H1 (cell line): ENCODE data around the gene SLC5A12. TPM values are rescaled to one million over a fixed set of nuclear protein-coding genes. Genes with fewer than 3 reads are reported as not detected.

Experiments used
- CTCF ChIA-PET: fragments of 300-600 bp; sonication (Branson Sonifier 250); formaldehyde crosslinking; loops from one replicate; lab custom pipeline; 2021; ENCODE audit not compliant: partially characterized antibody; lab: Charles Lee
- POLR2A ChIA-PET: fragments of 300-600 bp; sonication (Branson Sonifier 250); formaldehyde crosslinking; loops from one replicate; lab custom pipeline; 2021; ENCODE audit warnings: inconsistent platforms; ENCODE audit not compliant: partially characterized antibody; lab: Charles Lee
- DNase-seq, 2 experiments: peaks; one replicate each; pipeline versions ENCODE4 v3.0.0 to v3.0.0-alpha.2; 2010 to 2022; ENCODE audit warnings: low spot score in 2 of 2, low read depth in 1 of 2, mixed read lengths in 1 of 2
- FAIRE-seq: peaks from 2 replicates; lab custom pipeline; 2011; peaks lifted over from hg19 to GRCh38; lab: Jason Lieb, UNC
- H2AFZ ChIP-seq: 2 replicates; pipeline ENCODE4 v1.8.1; 2012; ENCODE audit warnings: low read length, inconsistent platforms
- H2AK5ac ChIP-seq: 2 replicates; pipeline ENCODE4 v1.6.1; 2013; ENCODE audit warnings: low read depth, low read length
- H2BK120ac ChIP-seq: replicated peaks from 2 replicates; pipeline ENCODE3; 2013; ENCODE audit warnings: low read depth, low read length, inconsistent platforms
- H2BK12ac ChIP-seq: 2 replicates; pipeline ENCODE4 v1.6.1; 2013; ENCODE audit warnings: low read depth, low read length
- H2BK15ac ChIP-seq: 2 replicates; pipeline ENCODE4 v1.6.1; 2013; ENCODE audit warnings: low read length
- H2BK20ac ChIP-seq: 2 replicates; pipeline ENCODE4 v1.6.1; 2013; ENCODE audit warnings: low read length
- H2BK5ac ChIP-seq: 2 replicates; pipeline ENCODE4 v1.6.1; 2013; ENCODE audit warnings: low read depth, low read length
- H3K14ac ChIP-seq: 2 replicates; pipeline ENCODE4 v1.6.1; 2013; ENCODE audit warnings: inconsistent platforms; ENCODE audit not compliant: insufficient read length
- H3K18ac ChIP-seq: 2 replicates; pipeline ENCODE4 v1.6.1; 2013; ENCODE audit warnings: low read length; ENCODE audit errors: extremely low read depth
- H3K23ac ChIP-seq: 2 replicates; pipeline ENCODE4 v1.6.1; 2013; ENCODE audit warnings: inconsistent platforms; ENCODE audit not compliant: insufficient read length
- H3K23me2 ChIP-seq: 2 replicates; pipeline ENCODE4 v1.6.1; 2013; ENCODE audit warnings: low read depth, low read length
- H3K27ac ChIP-seq: 2 replicates; pipeline ENCODE4 v1.6.1; 2011; ENCODE audit warnings: low read depth, low read length, inconsistent platforms
- H3K27me3 ChIP-seq, 4 experiments: replicated peaks in 1 of 4; 1 replicate in 1 of 4; 2 replicates in 3 of 4; pipeline versions ENCODE4 v1.6.1 to v1.8.1; 2011 to 2013; ENCODE audit warnings: low read length in 3 of 4, mild to moderate bottlenecking in 3 of 4, inconsistent platforms in 2 of 4, mixed read lengths in 2 of 4, moderate library complexity in 1 of 4; ENCODE audit not compliant: control insufficient read depth in 3 of 4, insufficient read depth in 3 of 4; ENCODE audit errors: extremely low read depth in 1 of 4
- H3K36me3 ChIP-seq, 4 experiments: 2 replicates each; pipeline versions ENCODE4 v1.6.1 to v1.8.1; 2011 to 2013; ENCODE audit warnings: mild to moderate bottlenecking in 4 of 4, low read length in 3 of 4, moderate library complexity in 2 of 4, control low read depth in 1 of 4, inconsistent platforms in 1 of 4; ENCODE audit not compliant: insufficient read depth in 4 of 4, control insufficient read depth in 2 of 4
- H3K4ac ChIP-seq: replicated peaks from 2 replicates; pipeline ENCODE3; 2013; ENCODE audit warnings: low read length, low read depth, mixed read lengths, inconsistent platforms; ENCODE audit not compliant: insufficient read length
- H3K4me1 ChIP-seq, 4 experiments: replicated peaks in 1 of 4; 1 replicate in 1 of 4; 2 replicates in 3 of 4; pipeline versions ENCODE4 v1.6.1 to v1.8.1; 2011 to 2013; ENCODE audit warnings: low read length in 3 of 4, inconsistent platforms in 2 of 4, mixed read lengths in 1 of 4; ENCODE audit not compliant: insufficient read depth in 4 of 4, control insufficient read depth in 3 of 4
- H3K4me2 ChIP-seq, 2 experiments: 2 replicates each; pipeline versions ENCODE4 v1.6.1 to v1.8.1; 2011 to 2013; ENCODE audit warnings: low read depth in 2 of 2, low read length in 2 of 2, control low read depth in 1 of 2, inconsistent platforms in 1 of 2, mild to moderate bottlenecking in 1 of 2; ENCODE audit not compliant: insufficient read depth in 1 of 2
- H3K4me3 ChIP-seq, 4 experiments: fragments of 200-600, 300-600 bp in 1 of 4; sonication (generic), shearing (Covaris generic), sonication (Bioruptor Twin) in 1 of 4; 2 replicates each; pipeline versions ENCODE4 v1.5.1 to v1.8.1; 2011 to 2016; ENCODE audit warnings: low read length in 4 of 4, low read depth in 3 of 4, control low read depth in 2 of 4, inconsistent platforms in 2 of 4, mild to moderate bottlenecking in 2 of 4, mixed read lengths in 1 of 4, moderate library complexity in 1 of 4; ENCODE audit not compliant: insufficient read depth in 2 of 4; ENCODE audit errors: extremely low read depth in 1 of 4
- H3K56ac ChIP-seq: replicated peaks from 2 replicates; pipeline ENCODE3; 2013; ENCODE audit warnings: low read depth, mild to moderate bottlenecking, mixed read lengths, low read length, inconsistent platforms; ENCODE audit not compliant: insufficient read length
- H3K79me1 ChIP-seq: 2 replicates; pipeline ENCODE4 v1.6.1; 2013; ENCODE audit warnings: low read depth, low read length, control low read depth
- H3K79me2 ChIP-seq, 2 experiments: 2 replicates each; pipeline versions ENCODE4 v1.6.1 to v1.8.1; 2012 to 2013; ENCODE audit warnings: low read length in 2 of 2, mild to moderate bottlenecking in 2 of 2, inconsistent platforms in 1 of 2; ENCODE audit not compliant: insufficient read depth in 2 of 2, control insufficient read depth in 1 of 2
- H3K9ac ChIP-seq, 4 experiments: replicated peaks in 1 of 4; 1 replicate in 1 of 4; 2 replicates in 3 of 4; pipeline versions ENCODE4 v1.6.1 to v1.8.1; 2011 to 2013; ENCODE audit warnings: low read depth in 3 of 4, low read length in 3 of 4, control low read depth in 2 of 4, mild to moderate bottlenecking in 2 of 4, moderate library complexity in 2 of 4, inconsistent platforms in 1 of 4; ENCODE audit errors: extremely low read depth in 1 of 4
- H3K9me3 ChIP-seq, 2 experiments: 2 replicates each; pipeline versions ENCODE4 v1.6.1 to v1.8.1; 2012 to 2013; ENCODE audit warnings: mild to moderate bottlenecking in 2 of 2, moderate library complexity in 2 of 2, control low read depth in 1 of 2, inconsistent platforms in 1 of 2, low read depth in 1 of 2, low read length in 1 of 2, mixed read lengths in 1 of 2; ENCODE audit not compliant: insufficient read depth in 2 of 2
- H4K20me1 ChIP-seq, 2 experiments: replicated peaks in 1 of 2; 2 replicates each; pipeline versions ENCODE3 to v1.8.1; 2011 to 2013; ENCODE audit warnings: inconsistent platforms in 2 of 2, low read length in 2 of 2, mild to moderate bottlenecking in 1 of 2; ENCODE audit not compliant: insufficient read depth in 2 of 2, control insufficient read depth in 1 of 2
- H4K5ac ChIP-seq: 2 replicates; pipeline ENCODE4 v1.6.1; 2013; ENCODE audit warnings: low read length, low read depth, mixed read lengths, inconsistent platforms; ENCODE audit not compliant: insufficient read length
- H4K8ac ChIP-seq: 2 replicates; pipeline ENCODE4 v1.8.0; 2013; ENCODE audit warnings: mild to moderate bottlenecking, moderate library complexity, low read length, inconsistent platforms; ENCODE audit not compliant: insufficient read depth; ENCODE audit errors: extremely low read depth
- H4K91ac ChIP-seq: replicated peaks from 2 replicates; pipeline ENCODE3; 2013; ENCODE audit warnings: low read length, mixed read lengths, inconsistent platforms; ENCODE audit not compliant: insufficient read length
- GABPA ChIP-seq: IDR thresholded peaks from 2 replicates; pipeline ENCODE4 v1.6.1; 2011; ENCODE audit warnings: mild to moderate bottlenecking, low read length, moderate library complexity, borderline replicate concordance; ENCODE audit not compliant: insufficient read depth
- HDAC2 ChIP-seq, 2 experiments: fragments of 300-600 bp in 1 of 2; sonication (generic) in 1 of 2; IDR thresholded peaks; 2 replicates each; pipeline ENCODE4 v1.6.1; 2011 to 2012; ENCODE audit warnings: low read depth in 2 of 2, low read length in 2 of 2, mild to moderate bottlenecking in 2 of 2, moderate library complexity in 2 of 2, borderline replicate concordance in 1 of 2, inconsistent platforms in 1 of 2
- JUN ChIP-seq: IDR thresholded peaks from 2 replicates; pipeline ENCODE4 v1.6.1; 2011; ENCODE audit warnings: low read depth, mild to moderate bottlenecking, improper control_type of control experiment, low read length
- SIN3A ChIP-seq, 2 experiments: IDR thresholded peaks in 1 of 2; conservative IDR thresholded peaks in 1 of 2; 2 replicates each; pipeline ENCODE4 v1.6.1; 2011 to 2012; ENCODE audit warnings: low read length in 2 of 2, improper control_type of control experiment in 1 of 2, low read depth in 1 of 2, mild to moderate bottlenecking in 1 of 2
- WGBS, 2 experiments: shearing (Covaris generic) in 1 of 2; methylation state at CpG; one replicate each; pipeline versions ENCODE4 v1.1.6 to v1.1.7; 2013 to 2015; ENCODE audit warnings: low lambda C conversion rate in 2 of 2, mixed read lengths in 2 of 2, inconsistent platforms in 1 of 2, low coverage in 1 of 2, missing lambda C conversion rate in 1 of 2; ENCODE audit not compliant: insufficient replicate concordance in 2 of 2, insufficient coverage in 1 of 2, insufficient read length in 1 of 2; ENCODE audit errors: extremely low coverage in 1 of 2, missing lambda C conversion rate in 1 of 2; 5-methylcytosine and 5-hydroxymethylcytosine counted together
- polyA plus RNA-seq, 7 experiments: library from polyadenylated mRNA; depleted of rRNA in 3 of 7; stranded (reverse) in 5 of 7; unstranded in 2 of 7; fragments of >200 nt in 5 of 7; fragments of 200-250 nt in 2 of 7; gene quantifications; 1 replicate in 5 of 7; 2 replicates in 1 of 7; 4 replicates in 1 of 7; pipeline versions ENCODE4 v1.2.1 to v1.2.3, GENCODE V29; 2011 to 2013; ENCODE audit warnings: missing spikeins in 2 of 7, mixed read lengths in 2 of 7
- total RNA-seq: library from RNA; stranded (reverse); fragmentation: NEBNext Ultra II Directional; extraction: Animal tissue kit (Norgen Biotek cat#: 25700); gene quantifications from 2 replicates; pipeline ENCODE4 v1.2.1, GENCODE V29; 2021

The SLC5A12 gene
- total and polyA plus RNA-seq, 2 of the 8 experiments (the other 6 are each of a cell fraction or from before 2014, with no cell fraction given), result 1.3 to 1.4 TPM

DNA sequence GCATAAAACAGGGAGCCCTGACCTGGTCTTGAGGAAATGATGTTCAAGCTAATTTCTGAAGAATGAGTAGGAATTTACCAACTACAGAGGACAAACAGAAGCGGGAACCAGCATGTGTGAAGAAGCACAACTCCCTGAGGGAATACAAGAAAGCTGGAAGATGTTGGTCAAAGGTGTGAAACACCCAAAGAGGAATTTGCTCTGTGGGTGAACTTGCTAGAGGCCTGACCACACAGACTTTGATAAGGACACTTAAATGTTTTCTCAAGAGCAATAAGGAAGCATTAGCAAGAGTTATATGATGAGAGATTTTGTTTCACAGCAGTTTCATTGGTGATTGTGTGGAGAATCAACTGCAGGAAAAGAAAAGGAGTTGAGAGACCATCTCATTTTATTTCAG lies 17.6 kb downstream of the SLC5A12 start:
- Histone ChIP-seq H3K56ac (no peak overlapping the region), H2AK5ac (no peak overlapping the region), H3K36me3 (no peaks in the 10 kb centered on the region), H2AFZ (no peak overlapping the region), H3K4me1 (no peaks in the 10 kb centered on the region), H2BK15ac (no peak overlapping the region), H3K4me2 (no peak overlapping the region), H3K9me3 (no peaks in the 10 kb centered on the region), H3K79me1 (no peaks in the 10 kb centered on the region), H3K4ac (no peak overlapping the region), H3K4me3 (no peak overlapping the region), H3K27ac (no peak overlapping the region), H3K9ac (no peak overlapping the region), H4K91ac (no peak overlapping the region), H3K18ac (no peak overlapping the region), H4K8ac (no peak overlapping the region), H2BK120ac (no peak overlapping the region), H4K5ac (no peak overlapping the region), H2BK5ac (no peak overlapping the region), H4K20me1 (no peaks in the 10 kb centered on the region), H2BK12ac (no peak overlapping the region), H2BK20ac (no peak overlapping the region), H3K27me3 (no peaks in the 10 kb centered on the region), H3K23me2 (no peaks in the 10 kb centered on the region; the same call in 1 of the 2 replicates), H3K79me2 (no peaks in the 10 kb centered on the region), H3K23ac (no peak overlapping the region), H3K14ac (no peak overlapping the region)
- WGBS, 2 experiments, result 94% methylated on average over 1 of the region's 1 CpG; no CpG with 5 or more reads in 1 of the 2 experiments
- POLR2A ChIA-PET, result no interaction called here
- no peak for TF ChIP-seq GABPA
- no peak for TF ChIP-seq JUN
- TF ChIP-seq SIN3A (conservative IDR thresholded peaks at IDR 0.05 in 1 of 2, IDR thresholded peaks at IDR 0.05 in 1 of 2; ENCODE audit: low read depth in 1 of 2, low read length in 2 of 2), result no peak
- TF ChIP-seq HDAC2 (IDR thresholded peaks at IDR 0.05; ENCODE audit: borderline replicate concordance in 1 of 2, low read depth in 2 of 2, low read length in 2 of 2), result no peak
- DNase-seq, result no peak
- CTCF ChIA-PET, result interaction anchor here (1.0 kb wide), 1 partner anchor 12 kb away, joined by 4 read pairs; no protein-coding TSS in a partner anchor
- no peak for FAIRE-seq
